NCI-H2196 treated with DMSO at 0.1 percent for 48 hours (cell line): ENCODE data around the gene CDX2.

Experiments
- DNase-seq: peaks from one replicate; lab custom pipeline; 2025; ENCODE audit not compliant: unreplicated experiment; lab: John Stamatoyannopoulos, UW

Gene CDX2

DNA sequence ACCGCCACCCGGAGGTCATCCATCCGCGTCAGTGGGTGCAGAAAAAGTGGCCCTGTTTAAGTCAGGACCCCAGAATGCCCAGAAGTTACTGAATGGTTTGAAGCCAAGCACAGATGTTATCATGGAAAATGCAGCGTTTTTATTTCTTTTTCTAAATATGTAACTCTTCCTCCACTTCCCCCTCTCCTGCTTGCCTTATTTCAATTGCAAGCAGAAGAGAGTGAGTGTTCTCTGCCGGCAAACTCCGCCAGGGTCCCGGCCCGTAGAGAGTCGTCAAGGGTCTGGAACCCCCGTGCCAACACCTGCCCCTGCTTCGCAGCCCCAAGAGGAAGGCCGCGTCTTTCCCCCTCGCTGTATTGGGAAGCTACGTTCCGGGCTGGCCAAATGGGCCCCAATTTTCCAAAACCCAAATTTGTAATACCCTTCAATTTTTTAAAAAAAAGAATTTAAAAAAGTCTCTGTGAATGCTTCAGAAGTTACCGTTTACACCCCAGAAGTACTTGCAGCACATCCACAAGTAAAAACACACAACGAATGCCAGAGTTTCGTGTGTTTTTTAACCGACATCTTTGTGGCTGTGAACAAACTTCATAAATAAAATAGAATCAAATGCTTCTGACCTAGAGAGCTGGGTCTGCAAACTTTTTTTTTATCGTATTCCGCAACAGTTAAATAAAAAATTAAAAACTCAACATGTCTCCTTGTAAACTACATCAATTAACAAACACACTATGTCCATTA, 50.0 kb downstream of the CDX2 start:
- no peak for DNase-seq

DNA sequence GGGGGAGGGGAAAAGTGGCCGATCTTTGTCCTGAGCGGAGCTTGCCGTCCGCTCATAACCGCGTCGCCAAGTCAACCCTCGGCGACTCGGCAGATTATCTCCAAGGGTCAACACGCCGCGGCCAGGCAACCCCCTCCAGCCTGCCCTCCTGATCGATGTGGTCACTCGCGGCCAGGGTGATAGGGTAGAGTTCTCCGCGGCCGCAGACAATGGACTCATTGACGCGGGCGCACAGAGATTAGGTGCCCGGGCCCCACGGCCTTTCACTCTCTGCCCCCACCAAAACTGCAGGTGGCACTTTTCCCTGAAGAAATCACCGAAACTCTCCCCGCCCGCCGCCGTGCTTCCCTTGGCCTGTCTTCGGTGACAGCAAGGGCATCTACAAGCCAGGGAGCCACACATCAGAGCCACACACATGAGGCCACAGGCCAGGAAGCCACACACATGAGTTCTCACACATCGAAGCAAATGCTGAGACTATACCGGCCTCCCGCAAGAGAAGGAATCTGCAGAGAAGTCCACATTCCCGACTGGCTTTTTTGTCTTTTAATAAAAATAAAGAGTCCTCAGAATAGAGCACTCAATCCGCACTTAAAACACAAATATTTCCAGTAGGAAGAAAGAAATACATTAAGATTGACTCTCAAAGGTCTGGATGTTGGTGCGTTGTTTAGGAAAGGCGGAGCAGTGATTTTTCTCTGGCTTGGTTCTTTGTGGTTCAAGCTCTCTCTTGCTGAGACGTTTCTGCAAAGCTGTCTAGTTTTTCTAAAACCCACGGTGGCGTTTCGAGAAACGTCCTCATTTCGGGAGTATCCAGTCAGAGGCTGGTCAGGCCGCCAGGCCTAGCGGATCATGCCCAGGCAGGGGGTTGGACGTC, 50.8 kb downstream of the CDX2 start:
- DNase-seq, result no peak

DNA sequence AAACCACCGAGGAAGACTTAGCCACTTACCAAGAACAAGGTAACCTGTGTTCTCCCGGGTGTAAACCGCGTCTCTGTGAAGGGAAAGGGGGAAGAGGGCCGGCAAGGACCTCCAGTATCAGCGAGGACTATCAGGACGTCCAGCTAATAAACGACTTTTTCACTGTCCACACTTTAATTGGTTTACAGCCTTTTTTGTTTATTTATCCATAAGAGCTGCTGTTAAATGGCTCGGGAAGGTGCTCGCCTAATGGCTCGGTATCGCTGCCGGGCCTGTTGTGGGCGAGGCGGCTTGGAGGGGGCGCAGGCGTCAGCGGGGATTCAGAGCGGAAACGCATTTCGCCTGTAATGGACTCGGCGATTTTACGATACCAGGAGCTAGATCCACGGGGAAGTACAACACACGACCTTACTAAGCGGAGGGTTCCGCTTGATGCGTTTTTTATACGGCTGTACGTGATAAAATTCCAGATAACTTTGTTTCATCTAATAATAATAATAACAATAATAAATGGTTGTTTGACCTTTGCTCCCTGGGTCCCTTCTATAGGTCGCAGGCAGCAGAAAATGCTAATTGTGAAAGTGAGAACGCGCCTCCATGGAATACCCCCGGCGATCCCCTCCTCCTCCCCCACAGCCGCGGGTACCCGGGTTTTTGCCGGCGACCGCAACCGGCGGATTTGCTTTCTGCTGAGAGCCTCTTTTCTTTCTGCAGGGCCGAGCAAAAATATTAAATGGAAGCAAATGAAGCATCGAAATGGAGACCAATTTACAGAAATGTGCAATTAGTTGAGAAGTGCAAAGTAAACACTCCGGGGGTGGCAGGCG, 51.8 kb downstream of the CDX2 start:
- DNase-seq, result no peak

DNA sequence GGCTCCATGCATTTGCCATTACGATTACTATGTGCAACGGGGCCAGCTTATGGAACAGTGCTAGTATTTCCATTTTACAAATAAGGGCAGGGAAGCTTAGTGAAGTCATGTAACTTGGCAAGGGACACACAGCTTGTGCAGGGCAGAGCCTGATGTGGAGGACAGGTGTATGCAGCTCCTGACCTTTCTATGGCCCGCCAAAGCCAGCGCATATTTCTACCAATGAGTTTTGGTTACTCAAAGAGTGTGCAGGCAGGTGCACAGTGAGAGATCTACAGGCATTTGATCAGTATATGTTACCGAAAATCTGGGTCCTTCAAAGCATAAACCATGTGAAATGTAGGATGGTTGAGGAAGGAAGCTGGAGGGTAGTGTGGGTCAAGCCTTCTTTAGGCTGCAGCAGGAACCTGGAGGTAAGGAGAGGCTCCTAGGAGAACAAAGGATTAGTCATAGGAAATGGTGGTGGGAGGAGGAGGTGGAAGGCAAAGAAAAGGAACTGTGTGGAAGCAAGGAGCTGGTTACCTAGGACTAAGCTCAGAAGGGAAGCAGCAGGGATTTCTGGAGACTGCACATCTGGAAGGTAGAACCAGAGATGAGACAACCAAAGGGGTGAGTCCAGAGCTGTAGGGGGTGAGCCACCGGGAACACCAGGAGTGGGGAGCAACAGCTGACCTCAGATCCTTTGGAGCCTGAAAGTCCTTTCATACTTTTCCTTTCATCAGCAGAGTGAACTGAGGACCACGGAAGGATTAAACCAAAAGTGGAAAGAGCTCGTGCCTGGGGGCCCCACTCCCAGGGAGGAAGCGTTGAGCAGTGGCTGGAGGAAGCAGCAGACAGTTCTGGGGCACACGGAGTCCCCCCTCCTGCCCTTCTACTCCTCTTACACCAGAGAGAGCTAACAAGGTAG, 53.6 kb downstream of the CDX2 start:
- DNase-seq, result no peak

DNA sequence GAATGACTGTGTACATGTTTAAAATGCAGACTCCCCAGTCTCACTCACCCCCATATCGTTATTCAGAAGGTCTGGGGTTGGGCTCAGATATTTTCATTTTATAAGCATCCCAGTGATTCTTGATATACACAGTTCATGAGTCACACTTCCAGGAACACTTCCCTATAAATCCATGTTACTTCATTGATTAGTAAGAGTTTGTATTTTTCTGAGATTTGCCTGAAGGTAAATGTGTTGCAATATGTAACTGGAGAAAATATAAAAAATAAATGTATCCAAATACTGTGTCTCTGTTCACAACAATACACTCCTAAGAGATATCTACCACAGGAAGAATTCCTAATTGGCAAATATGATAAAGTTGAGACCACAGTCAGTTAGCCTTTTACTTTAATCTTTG, 56.0 kb downstream of the CDX2 start:
- no peak for DNase-seq

DNA sequence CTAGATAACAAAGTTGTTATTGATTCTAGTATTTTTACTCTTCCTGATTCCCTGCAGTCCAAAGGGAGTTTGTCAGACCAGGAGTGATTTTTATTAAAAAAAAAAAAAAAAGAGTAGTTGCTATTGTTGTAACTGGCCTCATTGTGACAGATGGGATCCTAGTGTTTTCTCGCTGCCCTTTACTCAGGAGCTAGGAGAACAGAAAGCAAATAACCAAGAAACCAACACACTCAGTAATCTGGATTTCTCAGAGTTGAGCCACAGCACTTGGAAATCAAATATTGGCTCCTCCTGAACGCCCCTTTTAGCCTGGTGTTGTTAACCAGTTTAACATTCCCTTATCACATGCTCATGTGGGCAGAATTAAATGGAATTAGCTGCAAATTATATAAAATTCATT, 57.6 kb downstream of the CDX2 start:
- no peak for DNase-seq
